HT-29 (cell line): ENCODE data around the gene PC. TPM values are rescaled to one million over a fixed set of nuclear protein-coding genes. Genes with fewer than 3 reads are reported as not detected.

Experiments used
- DNase-seq: peaks from one replicate; pipeline ENCODE4 v3.0.0-alpha.2; 2015; ENCODE audit warnings: low spot score
- total RNA-seq: library from RNA; depleted of rRNA; stranded (reverse); fragments of >200 nt; shearing (Covaris generic); gene quantifications from 2 replicates; pipeline ENCODE4 v1.2.3, GENCODE V29; 2014

The PC gene
- total RNA-seq, 1 experiment from 2014 or later = 48.8 TPM

GRCh38 chr11:66867425-66868040 is 90.7 kb downstream of the PC start:
- DNase-seq = no peak

GRCh38 chr11:66866511-66866986 is 91.6 kb downstream of the PC start:
- DNase-seq = no peak

GRCh38 chr11:66866007-66866406 is 92.2 kb downstream of the PC start:
- DNase-seq = no peak

- DNase-seq = peak; percentile 54
Observed at GRCh38 chr11:66864924-66865697, 93.1 kb downstream of the PC start.

- peak; percentile 48 for DNase-seq
Observed at GRCh38 chr11:66864172-66864901, 93.8 kb downstream of the PC start.

- peak; percentile 64 for DNase-seq
Observed at GRCh38 chr11:66863428-66864125, 94.6 kb downstream of the PC start.

- no peak for DNase-seq
Observed at GRCh38 chr11:66862559-66863037, 95.6 kb downstream of the PC start.

- no peak for DNase-seq
Observed at GRCh38 chr11:66861774-66862558, 96.2 kb downstream of the PC start.

- DNase-seq = no peak
Observed at GRCh38 chr11:66861038-66861773, 97.0 kb downstream of the PC start.

GRCh38 chr11:66860449-66860831 is 97.7 kb downstream of the PC start:
- no peak for DNase-seq

- DNase-seq = no peak
Observed at GRCh38 chr11:66859686-66860448, 98.3 kb downstream of the PC start.

GRCh38 chr11:66858939-66859685 is 99.1 kb downstream of the PC start:
- DNase-seq = no peak

- no peak for DNase-seq
Observed at GRCh38 chr11:66858186-66858938, 99.8 kb downstream of the PC start.

GRCh38 chr11:66857927-66858185 is 100.3 kb downstream of the PC start:
- no peak for DNase-seq

- peak; percentile 26 for DNase-seq
Observed at GRCh38 chr11:66857234-66857926, 100.8 kb downstream of the PC start.

- peak; percentile 26 for DNase-seq
Observed at GRCh38 chr11:66856496-66857233, 101.5 kb downstream of the PC start, which contains the start of gene LRFN4. Gene LRFN4 (plus strand): TSS chr11:66857064. CDS start chr11:66857745, 681 bp downstream.
